NCI-H1417 (cell line): ENCODE results near the gene BAZ1B.
"Not testable (repeated sequence)": the region's sequence is repeated elsewhere in the genome, so short reads cannot be mapped to it uniquely, and the experiment has no call there.

ENCODE experiments used
- DNase-seq, 3 experiments: peaks; one replicate each; lab custom pipeline; 2025; lab: John Stamatoyannopoulos, UW

The BAZ1B gene

DNA sequence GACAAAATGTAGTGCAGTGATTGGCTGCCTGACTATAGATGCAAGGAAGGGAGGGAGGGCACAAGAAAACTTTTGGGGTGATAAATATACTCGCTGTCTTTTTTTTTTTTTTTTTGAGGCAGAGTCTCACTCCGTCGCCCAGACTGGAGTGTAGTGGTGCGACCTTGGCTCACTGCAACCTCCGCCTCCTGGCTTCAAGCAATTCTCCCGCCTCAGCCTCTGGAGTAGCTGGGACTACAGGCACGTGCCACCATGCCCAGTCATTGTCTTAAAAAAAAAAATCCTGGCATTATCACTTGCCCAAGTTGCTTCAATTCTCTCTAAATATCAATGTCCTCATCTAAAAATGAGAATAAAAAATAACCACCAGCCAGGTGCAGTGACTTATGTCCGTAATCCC lies 96.1 kb downstream of the BAZ1B start:
- no peak for DNase-seq

DNA sequence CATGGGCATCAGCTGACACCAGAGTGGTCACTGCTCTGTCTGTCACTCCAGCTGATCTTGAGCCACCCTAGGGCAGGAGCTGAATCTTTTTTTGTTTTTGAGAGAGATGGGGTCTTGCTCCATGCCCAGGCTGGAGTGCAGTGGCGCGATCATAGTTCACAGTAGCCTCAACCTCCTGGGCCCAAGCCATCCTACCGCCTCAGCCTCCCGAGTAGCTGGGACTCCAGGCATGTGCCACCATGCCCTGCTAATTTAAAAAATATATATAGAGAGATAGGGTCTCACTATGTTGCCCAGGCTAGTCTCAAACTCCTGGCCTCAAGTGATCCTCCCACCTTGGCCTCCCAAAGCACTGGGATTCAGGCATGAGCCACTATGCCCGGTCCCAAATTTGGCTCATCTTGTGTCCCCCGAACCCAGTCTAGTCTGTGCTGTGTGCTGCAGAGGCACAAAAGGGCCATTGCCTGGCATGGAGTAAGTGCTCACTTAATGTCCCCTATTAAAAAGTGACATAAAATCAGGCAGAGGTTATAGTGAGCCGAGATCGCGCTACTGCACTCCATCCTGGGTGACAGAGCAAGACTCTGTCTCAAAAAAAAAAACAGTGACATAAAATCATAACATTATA lies 96.6 kb downstream of the BAZ1B start:
- no peak for DNase-seq

DNA sequence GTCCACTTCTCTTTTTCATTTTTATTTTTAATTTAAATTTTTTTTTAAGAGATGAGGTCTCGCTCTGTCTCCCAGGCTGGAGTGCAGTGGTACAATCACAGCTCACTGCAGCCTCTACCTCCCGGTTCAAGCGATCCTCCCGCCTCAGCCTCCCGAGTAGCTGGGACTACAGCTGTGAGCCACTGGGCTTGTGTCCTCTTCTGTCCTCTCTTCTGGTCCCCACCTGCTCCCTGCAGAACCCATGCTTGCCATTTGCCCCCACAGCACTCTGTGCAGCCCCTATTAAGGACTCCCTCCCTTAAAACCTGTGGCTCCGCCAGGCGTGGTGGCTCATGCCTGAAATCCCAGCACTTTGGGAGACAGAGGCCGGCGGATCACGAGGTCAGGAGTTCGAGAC lies 97.6 kb downstream of the BAZ1B start:
- no peak for DNase-seq

DNA sequence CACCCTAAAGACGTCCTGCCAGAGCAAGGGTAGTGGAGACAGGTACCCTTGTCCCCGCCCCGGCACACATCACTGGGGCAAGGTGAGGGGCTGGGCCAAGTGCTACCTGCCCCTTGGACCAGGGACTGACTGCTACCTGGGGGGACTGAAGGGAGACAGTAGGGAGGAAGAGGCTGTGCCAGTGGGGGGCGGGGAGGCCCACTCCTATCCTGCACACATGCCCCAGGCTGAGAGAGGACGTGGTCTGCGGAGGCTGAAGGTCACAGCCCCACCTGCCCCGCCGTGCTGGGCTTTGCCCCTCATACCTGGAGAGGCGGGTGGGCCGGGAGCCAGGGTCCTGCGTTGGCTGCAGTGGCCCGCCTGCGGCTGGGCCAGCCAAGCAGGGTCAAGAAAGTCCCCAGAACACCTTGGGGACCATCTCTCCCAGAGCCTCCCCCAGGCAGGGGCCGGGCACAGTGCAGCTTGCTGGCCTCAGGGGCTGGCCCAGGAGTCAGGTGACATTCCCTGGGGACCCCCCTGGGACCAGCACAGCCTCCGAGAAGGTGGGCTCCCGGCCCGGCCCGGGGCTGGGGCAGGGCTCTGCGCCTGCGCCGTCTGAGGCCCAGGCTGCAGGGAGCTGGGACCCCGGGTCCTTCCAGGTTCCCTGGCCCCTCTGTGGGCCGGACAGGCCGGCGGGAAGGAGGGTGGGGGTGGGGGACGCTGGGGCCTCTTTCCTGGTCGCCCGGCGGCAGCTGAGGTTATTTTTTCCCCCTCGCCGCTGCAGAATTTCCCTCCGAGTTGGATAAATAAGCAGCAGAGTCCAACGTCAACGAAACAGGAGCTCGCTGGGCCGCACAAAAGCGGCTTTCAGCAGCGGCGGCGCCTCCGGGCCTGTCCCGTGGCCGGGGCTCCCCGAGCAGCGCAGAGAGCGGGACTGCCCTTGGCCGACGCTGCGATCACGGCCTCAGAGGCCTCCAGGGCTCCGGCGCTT lies 98.3 kb downstream of the BAZ1B start:
- no peak for DNase-seq

DNA sequence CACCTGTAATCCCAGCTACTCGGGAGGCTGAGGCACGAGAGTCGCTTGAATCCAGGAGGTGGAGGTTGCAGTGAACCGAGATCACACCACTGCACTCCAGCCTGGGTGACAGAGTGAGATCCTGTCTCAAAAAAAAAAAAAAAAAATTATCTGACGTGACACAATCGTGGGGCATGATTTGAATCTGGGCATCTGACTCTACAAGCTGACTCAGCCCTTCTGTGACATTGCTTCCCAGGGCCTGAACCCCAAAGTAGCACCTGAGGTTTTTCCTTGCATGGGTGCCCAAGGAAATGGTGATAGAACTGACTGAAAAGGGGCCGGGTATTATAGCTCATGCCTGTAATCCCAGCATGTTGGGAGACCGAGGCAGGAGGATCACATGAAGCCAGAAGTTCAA lies 101.5 kb downstream of the BAZ1B start:
- not testable (repeated sequence) for DNase-seq

DNA sequence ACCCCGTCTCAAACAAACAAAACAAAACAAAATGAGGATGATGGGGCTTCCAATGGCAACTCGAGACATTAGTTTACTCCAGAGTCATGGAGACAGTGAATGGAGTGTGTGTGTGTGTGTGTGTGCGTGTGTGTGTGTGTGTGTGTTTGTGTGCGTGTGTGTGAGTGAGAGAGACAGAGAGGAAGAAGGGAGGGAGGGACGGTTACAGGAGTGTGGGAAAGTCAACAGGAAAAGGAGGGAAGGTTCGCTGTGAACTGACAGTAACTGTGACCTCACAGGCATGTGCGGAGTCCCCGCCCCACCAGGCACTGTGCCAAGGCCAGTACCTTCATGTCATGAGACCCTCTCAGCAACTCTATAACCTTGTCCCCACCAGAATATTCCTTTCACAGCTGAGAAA lies 102.1 kb downstream of the BAZ1B start:
- peak in 2 of 3 experiments; percentile 47 to 71 for DNase-seq

DNA sequence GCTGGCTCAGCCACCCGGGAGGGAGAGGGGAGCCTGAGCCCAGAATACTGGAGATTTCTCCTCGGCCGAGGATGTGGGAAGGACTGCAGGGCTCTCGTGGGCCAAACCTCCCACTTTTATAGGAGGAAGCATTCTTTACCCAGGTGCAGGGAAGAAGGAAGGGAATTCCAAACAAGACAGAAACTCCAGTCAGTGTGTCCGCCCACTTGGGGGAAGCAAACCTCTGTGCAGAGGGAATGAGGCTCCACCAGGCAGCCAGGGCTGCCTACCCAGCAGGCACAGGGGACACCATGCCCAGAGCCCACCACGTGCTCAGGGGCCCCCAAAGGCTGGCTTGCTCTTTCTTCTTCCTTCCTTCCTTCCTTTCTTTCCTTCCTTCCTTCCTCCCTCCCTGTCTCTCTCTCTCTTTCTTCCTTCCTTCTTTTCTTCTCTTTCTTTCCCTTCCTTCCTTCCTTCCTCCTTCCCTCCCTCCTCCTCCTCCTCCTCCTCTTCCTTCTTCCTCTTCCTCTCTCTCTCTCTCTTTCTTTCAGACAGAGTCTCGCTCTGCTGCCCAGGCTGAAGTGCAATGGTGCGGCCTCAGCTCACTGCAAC lies 103.9 kb downstream of the BAZ1B start:
- no peak for DNase-seq

DNA sequence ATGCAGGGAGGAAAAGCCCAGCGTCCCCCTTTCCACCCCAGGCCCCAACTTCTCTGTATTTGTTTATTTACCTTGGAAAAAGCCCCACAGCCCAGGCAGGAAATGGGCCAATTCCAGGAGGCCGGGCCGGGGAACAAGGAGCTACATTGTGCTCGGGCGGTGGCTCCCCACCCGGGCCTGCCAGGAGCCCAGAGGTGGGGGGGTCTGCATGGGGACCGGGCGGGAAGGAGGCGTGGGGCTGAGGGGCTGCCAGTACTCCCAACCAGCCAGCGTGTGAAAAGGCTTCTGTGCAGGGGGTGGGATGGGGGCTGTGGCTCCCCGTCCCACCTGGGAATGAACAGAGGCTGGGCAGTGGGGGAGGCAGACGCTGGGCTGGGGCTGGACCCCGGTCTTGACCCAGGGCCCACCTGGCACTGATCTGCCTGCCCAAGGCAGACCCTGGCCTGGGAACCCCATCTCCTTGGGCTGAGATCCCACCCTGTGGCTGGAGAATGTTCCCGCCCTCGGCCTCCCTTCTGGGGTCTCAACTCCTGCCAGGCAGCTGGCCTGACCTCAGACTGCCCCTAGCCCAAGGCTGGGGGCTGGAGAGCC lies 111.5 kb downstream of the BAZ1B start:
- not testable (repeated sequence) for DNase-seq

DNA sequence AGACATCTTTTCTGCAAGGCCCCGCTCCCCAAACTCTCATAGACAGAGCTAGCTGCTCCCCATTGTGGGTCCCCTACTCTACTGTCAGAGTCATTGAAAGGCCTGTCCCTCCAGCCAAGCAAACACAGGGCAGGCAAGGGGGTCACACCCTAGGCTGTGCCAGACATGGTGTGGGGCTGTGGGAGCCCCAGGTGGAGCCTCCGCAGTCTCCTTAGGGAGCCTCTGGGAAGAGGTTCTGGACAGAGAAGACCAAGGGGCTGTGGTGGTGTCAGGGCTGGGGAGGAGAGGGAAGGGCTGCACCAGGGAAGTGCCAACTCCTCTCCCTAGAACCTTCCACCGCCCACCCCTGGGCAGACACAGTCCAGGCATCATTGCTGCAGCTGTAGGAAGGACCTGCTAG lies 117.2 kb downstream of the BAZ1B start:
- not testable (repeated sequence) for DNase-seq

DNA sequence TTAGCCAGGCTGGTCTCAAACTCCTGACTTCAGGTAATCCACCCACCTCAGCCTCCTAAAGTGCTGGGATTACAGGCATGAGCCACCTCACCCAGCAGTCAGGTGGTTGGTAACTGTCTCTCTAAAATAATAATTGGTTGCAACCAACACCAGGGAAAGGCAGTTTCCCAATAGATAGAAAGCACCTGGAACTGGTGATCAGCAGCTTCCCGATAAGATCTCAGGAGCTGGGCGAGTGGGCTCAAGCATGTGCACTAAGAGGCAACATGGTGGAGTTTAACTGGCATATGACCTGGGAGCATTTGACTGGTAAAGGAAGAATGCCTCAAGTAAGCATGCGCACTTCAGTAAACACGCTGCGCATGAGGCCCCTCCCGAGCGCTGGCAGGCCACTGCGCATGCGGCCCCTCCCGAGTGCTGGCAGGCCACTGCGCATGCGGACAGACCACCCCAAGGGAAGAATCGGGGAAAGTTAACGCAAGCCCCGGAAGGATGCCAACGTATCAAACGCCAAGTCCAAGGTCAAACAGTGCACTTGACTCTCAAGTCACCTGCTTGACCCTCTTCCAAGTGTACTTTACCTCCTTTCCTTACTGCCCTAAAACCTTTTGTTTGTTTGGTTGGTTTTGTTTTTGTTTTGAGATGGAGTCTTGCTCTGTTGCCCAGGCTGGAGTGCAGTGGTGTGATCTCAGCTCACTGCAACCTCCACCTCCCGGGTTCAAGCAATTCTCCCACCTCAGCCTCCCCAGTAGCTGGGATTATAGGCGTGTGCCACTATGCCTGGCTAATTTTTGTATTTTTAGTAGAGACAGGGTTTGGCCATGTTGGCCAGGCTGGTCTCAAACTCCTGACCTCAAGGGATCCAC lies 122.7 kb downstream of the BAZ1B start:
- DNase-seq: not testable (repeated sequence)

DNA sequence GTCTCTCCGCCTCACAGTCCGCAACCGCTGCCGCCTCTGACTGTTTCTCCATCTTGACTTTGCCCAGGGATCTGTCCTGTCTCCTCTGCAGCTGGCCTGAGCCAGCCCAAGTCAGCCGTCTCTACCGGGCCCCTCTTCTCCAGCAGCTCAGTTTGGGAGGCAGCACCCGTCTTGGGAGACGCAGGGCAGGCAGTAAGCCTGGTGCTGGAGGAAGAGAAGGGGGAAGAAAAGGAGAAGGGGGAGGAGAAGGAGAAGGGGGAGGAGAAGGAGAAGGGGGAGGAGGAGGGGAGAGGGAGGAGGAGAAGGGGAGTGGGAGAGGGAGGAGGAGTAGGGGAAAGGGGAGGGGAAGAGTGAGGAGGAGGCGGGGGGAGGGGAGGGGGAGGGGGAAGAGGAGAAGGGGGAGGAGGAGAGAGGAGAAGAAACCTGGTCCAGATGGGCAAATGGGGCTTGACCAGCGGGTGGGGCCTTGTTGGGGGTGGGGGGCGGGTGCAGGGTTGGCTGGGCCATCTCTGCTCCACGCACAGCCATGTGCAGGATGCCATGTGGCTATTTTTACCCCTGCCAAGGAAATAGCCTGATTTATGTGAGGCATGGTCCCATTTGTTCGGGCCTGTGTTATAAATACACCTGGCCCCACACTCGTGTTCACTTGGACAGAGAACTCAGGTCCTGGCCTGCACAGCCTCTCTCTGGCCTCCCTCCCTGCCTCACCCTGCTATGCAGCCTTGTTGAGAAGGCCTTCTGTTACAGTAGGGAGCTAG lies 124.4 kb downstream of the BAZ1B start:
- no peak for DNase-seq

DNA sequence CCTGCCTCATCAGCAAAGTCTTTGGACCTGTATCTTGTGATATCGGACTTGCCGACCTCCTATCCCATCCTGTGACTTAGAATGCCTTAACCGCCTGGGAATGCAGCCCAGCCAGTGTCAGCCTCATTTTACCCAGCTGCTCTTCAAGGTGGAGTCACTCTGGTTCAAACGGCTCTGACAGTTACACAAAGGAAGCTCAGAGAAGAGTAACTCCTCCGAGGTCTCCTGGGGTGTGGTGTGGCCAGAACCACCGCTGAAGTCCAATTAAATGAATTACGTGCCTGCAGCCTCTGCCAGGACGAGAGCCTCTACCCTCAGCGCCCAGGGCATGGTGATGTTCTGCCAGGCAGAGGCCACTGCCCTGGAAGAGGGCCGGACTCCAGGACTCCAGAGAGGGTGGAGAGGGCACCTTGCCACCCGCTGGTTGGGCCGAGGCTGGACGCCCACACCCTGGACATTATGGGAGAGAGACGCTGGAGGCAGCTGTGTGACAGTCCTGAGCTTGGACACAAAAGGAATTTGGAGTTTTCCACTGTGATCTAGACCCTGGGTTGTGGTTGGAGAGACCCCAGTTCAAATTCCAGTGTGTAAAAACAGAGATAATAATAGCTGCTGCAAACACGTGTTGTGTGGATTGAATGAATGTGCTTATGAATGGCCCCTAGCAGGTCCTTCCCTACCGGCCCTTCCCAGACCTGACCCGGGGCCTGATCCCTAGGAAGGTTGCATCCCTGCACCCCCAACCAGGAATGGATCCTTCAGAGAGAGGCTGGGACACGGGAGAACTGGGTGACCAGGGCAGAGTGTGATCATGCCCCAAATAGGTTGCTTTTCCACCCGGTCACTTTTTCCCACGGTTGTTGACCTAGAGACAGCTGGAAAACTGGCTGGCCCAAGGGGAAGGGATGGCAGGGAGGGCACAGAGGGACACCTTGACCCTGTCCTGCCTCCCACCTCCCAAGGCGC lies 126.3 kb downstream of the BAZ1B start:
- DNase-seq: no peak

DNA sequence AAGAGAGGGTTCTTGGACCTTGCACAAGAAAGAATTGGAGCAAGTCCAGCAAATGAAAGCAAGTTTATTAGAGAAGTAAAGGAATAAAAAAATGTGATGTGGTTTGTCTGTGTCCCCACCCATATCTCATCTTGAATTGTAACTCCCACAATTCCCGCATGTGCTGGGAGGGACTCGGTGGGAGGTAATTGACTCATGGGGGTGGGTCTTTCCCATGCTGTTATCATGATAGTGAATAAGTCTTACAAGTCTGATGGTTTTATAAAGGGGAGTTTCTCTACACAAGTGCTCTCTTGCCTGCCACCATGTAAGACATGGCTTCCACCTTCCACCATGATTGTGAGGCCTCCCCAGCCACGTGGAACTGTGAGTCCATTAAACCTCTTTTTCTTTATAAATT lies 127.7 kb downstream of the BAZ1B start:
- DNase-seq: no peak

DNA sequence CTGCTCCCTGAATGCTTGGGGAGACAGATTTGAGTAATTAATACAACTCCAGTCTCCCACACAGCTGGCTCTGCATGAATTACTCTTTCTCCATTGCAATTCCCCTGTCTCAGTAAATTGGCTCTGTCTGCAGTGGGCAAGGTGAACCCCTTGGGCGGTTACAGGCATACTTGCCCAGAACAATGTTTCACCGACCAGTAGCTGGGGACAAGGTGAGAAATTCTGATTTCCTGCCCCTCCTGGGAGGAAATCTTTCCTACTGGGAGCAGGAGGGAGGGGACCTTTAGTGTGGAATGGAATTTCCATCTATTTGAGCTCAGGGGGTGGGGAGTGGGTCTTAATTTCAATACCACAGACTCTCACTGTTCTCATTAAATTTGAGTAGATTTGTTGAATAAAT lies 130.7 kb downstream of the BAZ1B start:
- no peak for DNase-seq
